Ectodermal cell (in vitro differentiated cells): ENCODE results near the gene LDHAL6B.

Source experiments
- H3K27ac ChIP-seq: 2 replicates; pipeline ENCODE4 v1.7.0; 2013; ENCODE audit warnings: mild to moderate bottlenecking, low read depth, low read length; ENCODE audit not compliant: insufficient read depth, poor library complexity, severe bottlenecking
- H3K27me3 ChIP-seq: 2 replicates; pipeline ENCODE4 v1.7.0; 2013; ENCODE audit warnings: mild to moderate bottlenecking, low read length; ENCODE audit not compliant: insufficient read depth, control insufficient read depth, poor library complexity, severe bottlenecking
- H3K36me3 ChIP-seq: one replicate; pipeline ENCODE4 v1.7.0; 2013; ENCODE audit warnings: low read length; ENCODE audit not compliant: control insufficient read depth, insufficient read depth
- H3K4me1 ChIP-seq: one replicate; pipeline ENCODE4 v1.7.0; 2013; ENCODE audit warnings: low read length; ENCODE audit not compliant: control insufficient read depth, insufficient read depth
- H3K4me3 ChIP-seq: 2 replicates; pipeline ENCODE4 v1.7.0; 2013; ENCODE audit warnings: low read depth, low read length, control low read depth; ENCODE audit not compliant: insufficient read depth
- H3K9me3 ChIP-seq: 2 replicates; pipeline ENCODE4 v1.7.0; 2013; ENCODE audit warnings: mild to moderate bottlenecking, low read length, moderate library complexity; ENCODE audit not compliant: control insufficient read depth
- WGBS, 2 experiments: methylation state at CpG; one replicate each; pipeline ENCODE4 v1.1.7; 2013; ENCODE audit warnings: missing lambda C conversion rate in 2 of 2; 5-methylcytosine and 5-hydroxymethylcytosine counted together

Gene LDHAL6B

DNA sequence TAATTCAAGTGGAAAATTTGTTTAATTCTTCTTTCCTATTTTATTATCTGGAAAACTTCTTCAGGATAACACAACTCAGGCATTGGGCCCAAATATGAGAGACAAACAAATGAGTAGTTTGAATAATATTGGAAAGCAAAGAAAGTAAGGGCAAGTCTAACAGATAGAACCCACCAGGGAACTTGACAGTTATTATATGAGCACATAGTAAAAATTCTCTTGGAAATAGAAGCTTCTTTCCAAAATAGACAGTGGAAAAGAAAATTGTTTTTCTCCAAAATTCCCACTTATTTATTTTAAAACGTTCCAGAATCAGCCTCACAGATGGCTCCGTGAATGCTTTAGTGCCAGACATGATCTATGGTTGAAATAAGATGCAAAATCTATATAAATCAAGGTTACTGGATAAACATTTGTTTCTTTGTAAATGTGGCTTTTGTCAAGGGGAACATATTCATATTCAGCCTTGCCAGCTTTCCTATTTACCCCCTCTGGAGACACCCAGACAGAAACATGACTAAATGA is 23.9 kb downstream of the LDHAL6B start:
- Histone ChIP-seq H3K9me3 (no peaks in the 10 kb centered on the region), H3K27ac (no peak overlapping the region), H3K4me1 (no peaks in the 10 kb centered on the region), H3K36me3 (no peaks in the 10 kb centered on the region), H3K27me3 (no peaks in the 10 kb centered on the region), H3K4me3 (no peak overlapping the region)
- WGBS, 2 experiments: 100% methylated on average over 1 of the region's 2 CpGs

DNA sequence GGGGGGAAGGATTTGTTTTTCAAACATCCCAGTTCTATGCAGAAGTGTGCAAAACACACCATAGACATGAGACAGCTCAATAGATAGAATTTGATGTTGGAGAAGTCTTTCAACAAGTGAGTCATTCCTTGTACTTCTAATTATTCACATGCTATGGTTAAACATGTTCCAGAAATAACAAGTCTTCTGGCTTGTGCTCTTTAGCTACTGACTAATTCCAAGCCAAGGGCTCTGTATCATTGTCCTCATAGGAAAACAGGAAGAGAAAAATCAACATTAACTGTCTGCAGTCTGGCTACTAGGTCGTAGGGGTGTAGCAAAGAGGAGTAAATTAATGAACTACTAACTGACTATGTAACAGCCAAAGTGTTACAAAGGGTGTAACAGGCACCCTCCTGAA is 25.8 kb downstream of the LDHAL6B start:
- no peaks in the 10 kb centered on the region for H3K9me3 ChIP-seq
- WGBS, 2 experiments: 82 to 85% methylated on average over 1 of the region's 1 CpG
- no peaks in the 10 kb centered on the region for H3K4me1 ChIP-seq
- no peak overlapping the region for H3K27ac ChIP-seq
- H3K4me3 ChIP-seq: no peak overlapping the region
- no peaks in the 10 kb centered on the region for H3K36me3 ChIP-seq
- no peaks in the 10 kb centered on the region for H3K27me3 ChIP-seq

DNA sequence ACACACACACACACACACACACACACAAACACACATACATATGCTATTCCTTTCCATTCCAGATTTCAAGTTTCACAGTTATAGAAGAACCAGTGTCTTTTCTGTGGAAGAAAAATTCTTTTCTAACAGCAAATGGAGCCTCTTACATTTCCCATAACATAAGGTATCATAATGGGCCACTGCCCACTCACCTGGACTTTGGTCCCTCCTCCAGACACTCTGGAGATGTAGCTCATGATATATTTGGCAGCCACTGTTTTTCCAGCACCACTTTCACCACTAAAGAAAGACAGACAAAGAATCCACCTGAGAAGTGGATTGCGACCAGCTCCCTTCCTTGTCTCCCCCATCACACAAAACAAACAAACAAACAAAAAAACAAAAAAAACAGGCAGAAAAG is 29.8 kb downstream of the LDHAL6B start:
- H3K4me3 ChIP-seq: no peak overlapping the region
- H3K27me3 ChIP-seq: no peaks in the 10 kb centered on the region
- 78 to 100% methylated on average over 1 of the region's 1 CpG for WGBS, 2 experiments
- H3K4me1 ChIP-seq: no peaks in the 10 kb centered on the region
- H3K9me3 ChIP-seq: no peaks in the 10 kb centered on the region
- H3K27ac ChIP-seq: no peak overlapping the region
- H3K36me3 ChIP-seq: no peaks in the 10 kb centered on the region

DNA sequence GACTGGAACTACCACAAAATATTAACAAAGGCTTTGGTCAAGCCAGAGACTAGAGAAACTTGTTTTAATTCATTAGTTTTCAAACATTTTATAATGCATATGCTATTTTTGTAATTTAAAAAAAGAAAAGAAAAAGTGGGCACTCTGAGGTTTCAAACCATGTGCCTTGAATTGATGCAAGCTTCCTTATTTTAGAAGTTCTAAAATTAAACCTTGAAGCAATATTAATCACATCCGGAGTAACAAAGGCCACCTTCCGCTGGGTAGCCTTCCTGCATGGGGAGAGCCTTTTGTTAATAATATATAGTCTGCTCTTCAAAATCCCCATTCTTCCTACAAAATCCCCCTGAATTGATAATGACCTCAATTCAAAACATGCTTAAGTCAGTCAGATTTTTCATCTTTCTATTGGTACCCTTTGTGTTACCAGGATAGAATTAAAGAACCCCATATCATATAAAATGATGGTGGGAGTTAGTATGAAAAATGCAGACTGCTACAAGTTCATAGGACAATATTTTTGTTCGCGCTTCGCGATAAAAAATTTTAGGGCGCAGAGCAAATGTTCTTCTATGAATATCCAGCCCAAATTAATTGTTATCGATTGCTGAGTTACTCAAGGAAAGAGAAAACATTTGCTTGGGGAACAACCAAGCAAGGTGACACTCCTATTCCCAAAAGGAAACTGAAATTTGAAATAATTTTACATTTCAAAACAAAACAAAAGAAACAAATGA is 30.6 kb downstream of the LDHAL6B start:
- Histone ChIP-seq H3K9me3 (no peaks in the 10 kb centered on the region), H3K36me3 (no peaks in the 10 kb centered on the region), H3K27me3 (no peaks in the 10 kb centered on the region), H3K27ac (no peak overlapping the region), H3K4me1 (no peaks in the 10 kb centered on the region), H3K4me3 (no peak overlapping the region)
- WGBS, 2 experiments: 89 to 98% methylated on average over 6 to 8 of the region's 8 CpGs

DNA sequence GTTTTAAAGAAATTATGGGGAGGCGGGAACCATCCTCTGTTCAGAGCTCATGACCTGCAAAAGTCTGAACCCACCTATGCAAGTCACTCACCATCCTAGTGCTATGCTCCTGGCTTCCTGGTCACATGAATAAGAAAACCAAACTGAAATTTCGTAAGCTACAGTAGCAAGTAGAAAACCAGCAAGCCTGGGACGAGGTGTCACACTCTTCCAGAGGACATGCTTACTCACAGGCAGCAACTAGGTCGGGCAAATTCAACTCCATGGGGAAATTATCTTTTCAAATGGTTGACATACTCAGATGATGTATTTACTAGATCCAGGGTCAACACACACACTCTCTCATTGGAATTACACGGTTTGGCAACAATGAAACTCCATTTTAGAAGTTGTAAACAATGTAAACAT is 31.3 kb downstream of the LDHAL6B start:
- 80 to 91% methylated on average over 5 of the region's 5 CpGs for WGBS, 2 experiments

GRCh38 chr15:59240036-59240435 is 33.4 kb downstream of the LDHAL6B start:
- Histone ChIP-seq H3K27me3 (no peaks in the 10 kb centered on the region), H3K4me3 (no peak overlapping the region), H3K27ac (no peak overlapping the region), H3K4me1 (no peaks in the 10 kb centered on the region), H3K36me3 (no peaks in the 10 kb centered on the region), H3K9me3 (no peaks in the 10 kb centered on the region)
- 94 to 96% methylated on average over 5 of the region's 5 CpGs for WGBS, 2 experiments

More for the DNA sequence above, 31.3 kb downstream of the LDHAL6B start:
- Histone ChIP-seq H3K4me3 (no peak overlapping the region), H3K4me1 (no peaks in the 10 kb centered on the region), H3K9me3 (no peaks in the 10 kb centered on the region), H3K27ac (no peak overlapping the region), H3K27me3 (no peaks in the 10 kb centered on the region), H3K36me3 (no peaks in the 10 kb centered on the region)

GRCh38 chr15:59242649-59243048 is 36.0 kb downstream of the LDHAL6B start:
- H3K27ac ChIP-seq: no peak overlapping the region
- H3K36me3 ChIP-seq: no peaks in the 10 kb centered on the region
- H3K27me3 ChIP-seq: no peaks in the 10 kb centered on the region
- no peaks in the 10 kb centered on the region for H3K9me3 ChIP-seq
- WGBS, 2 experiments: 90 to 99% methylated on average over 2 of the region's 2 CpGs
- H3K4me1 ChIP-seq: no peaks in the 10 kb centered on the region
- H3K4me3 ChIP-seq: no peak overlapping the region

DNA sequence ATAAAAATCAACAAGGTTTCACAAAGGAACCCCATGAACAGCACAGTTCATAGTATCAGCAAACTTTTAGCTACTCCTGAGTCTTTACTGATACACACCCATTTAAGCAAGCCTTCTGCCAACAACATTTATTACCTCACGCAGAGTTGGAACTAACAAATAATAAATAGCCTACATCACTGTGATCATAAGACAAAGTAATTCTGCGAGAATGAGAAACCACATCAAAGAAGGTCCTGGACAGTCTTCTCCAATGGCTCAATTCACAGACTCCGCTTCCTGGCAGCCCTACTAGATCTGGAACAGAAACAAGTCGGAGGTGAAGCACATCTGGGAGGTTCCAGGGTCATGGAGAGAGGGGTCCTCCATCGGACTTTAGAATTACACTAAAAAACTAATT is 37.0 kb downstream of the LDHAL6B start:
- H3K36me3 ChIP-seq: no peaks in the 10 kb centered on the region
- WGBS, 2 experiments: 94 to 96% methylated on average over 5 of the region's 5 CpGs
- no peaks in the 10 kb centered on the region for H3K9me3 ChIP-seq
- H3K4me1 ChIP-seq: no peaks in the 10 kb centered on the region
- no peak overlapping the region for H3K4me3 ChIP-seq
- no peak overlapping the region for H3K27ac ChIP-seq
- H3K27me3 ChIP-seq: no peaks in the 10 kb centered on the region

GRCh38 chr15:59244337-59244736 is 37.7 kb downstream of the LDHAL6B start:
- Histone ChIP-seq H3K9me3 (no peaks in the 10 kb centered on the region), H3K27ac (no peak overlapping the region), H3K4me3 (no peak overlapping the region), H3K4me1 (no peaks in the 10 kb centered on the region), H3K36me3 (no peaks in the 10 kb centered on the region), H3K27me3 (no peaks in the 10 kb centered on the region)
- WGBS, 2 experiments: 91 to 97% methylated on average over 3 of the region's 3 CpGs

DNA sequence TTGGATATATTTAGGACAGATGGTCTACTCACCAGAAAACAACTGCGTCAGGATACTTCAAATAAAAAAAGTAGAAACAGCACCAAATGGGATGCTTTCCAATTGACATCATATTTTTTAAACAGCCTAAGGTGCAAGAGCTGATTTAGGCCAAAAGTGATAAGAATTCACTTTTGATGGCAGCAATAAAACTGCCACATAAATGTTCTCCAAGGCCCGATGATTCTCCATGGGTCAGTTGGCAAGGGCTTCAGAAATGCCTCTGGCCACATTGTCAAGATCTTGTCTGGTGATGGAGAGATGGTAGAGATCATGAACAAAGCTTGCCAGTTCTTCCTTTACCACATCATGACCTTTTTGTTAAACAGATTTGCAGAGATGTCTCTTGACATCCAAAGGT is 38.9 kb downstream of the LDHAL6B start:
- WGBS, 2 experiments: 90 to 95% methylated on average over 2 of the region's 2 CpGs
- H3K27ac ChIP-seq: no peak overlapping the region
- no peak overlapping the region for H3K4me3 ChIP-seq
- no peaks in the 10 kb centered on the region for H3K4me1 ChIP-seq
- H3K36me3 ChIP-seq: no peaks in the 10 kb centered on the region
- H3K27me3 ChIP-seq: no peaks in the 10 kb centered on the region
- H3K9me3 ChIP-seq: no peaks in the 10 kb centered on the region
